Measurements from ENCODE around the gene PRKAB1.

The PRKAB1 gene

DNA sequence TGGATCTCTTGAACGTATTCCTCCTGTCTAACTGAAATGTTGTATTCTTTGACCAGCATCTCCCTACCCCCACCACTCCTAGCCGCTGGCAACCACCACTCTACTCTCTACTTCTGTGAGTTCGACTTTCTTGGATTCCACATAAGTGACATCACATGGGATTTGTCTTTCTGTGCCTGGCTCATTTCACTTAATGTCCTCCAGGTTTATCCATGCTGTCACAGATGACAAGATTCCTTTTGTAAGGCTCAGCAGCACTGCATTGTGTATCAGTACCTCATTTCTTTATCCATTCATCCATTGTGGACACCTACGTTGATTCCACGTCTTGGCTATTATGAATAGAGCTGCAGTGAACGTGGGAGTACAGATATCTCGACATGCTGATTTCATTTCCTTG, 10.5 kb downstream of the PRKAB1 start:
- Histone ChIP-seq H3K27ac (ENCODE audit: low read length) (no peak overlapping the region), H3K27me3 (ENCODE audit: control insufficient read depth, insufficient read depth, low read length) (no peaks in the 10 kb centered on the region), H3K4me3 (ENCODE audit: low read length) (no peak overlapping the region), H3K9ac (ENCODE audit: low read length) (no peak overlapping the region), H3K9me3 (ENCODE audit: control insufficient read depth, low read depth, low read length) (no peaks in the 10 kb centered on the region), H3K4me1 (ENCODE audit: control insufficient read depth, low read depth, low read length) (peaks cover 6% of the 10 kb centered on the region), H3K36me3 (ENCODE audit: control insufficient read depth, low read depth, low read length) (peaks cover 74% of the 10 kb centered on the region)

- Histone ChIP-seq H3K4me3 (ENCODE audit: low read length) (no peak overlapping the region), H3K36me3 (ENCODE audit: control insufficient read depth, low read depth, low read length) (peaks cover 68% of the 10 kb centered on the region), H3K27ac (ENCODE audit: low read length) (no peak overlapping the region), H3K4me1 (ENCODE audit: control insufficient read depth, low read depth, low read length) (peaks cover 6% of the 10 kb centered on the region), H3K9me3 (ENCODE audit: control insufficient read depth, low read depth, low read length) (no peaks in the 10 kb centered on the region), H3K27me3 (ENCODE audit: control insufficient read depth, insufficient read depth, low read length) (no peaks in the 10 kb centered on the region), H3K9ac (ENCODE audit: low read length) (no peak overlapping the region)
Measured at GRCh38 chr12:119679081-119679480, 11.1 kb downstream of the PRKAB1 start.

DNA sequence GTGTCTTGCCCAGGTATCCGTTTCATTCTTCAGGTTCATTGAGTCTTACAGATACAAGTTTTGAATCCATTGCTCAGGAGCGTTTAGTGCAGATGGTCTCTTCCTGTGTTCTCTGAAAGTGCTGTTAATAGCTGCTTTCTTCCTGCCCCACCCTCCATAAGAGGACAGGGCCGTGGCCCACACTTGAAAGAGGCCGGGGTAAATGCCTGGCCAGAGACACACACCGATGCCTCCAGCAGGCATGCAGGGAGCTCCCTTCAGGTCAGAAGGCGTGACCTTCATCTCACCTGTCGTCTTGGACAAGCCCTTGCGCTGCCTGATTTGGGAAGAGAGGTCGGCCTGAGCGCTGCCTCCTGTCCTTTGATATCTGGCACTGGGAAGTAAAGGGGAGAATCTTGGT, 11.6 kb downstream of the PRKAB1 start:
- H3K36me3 ChIP-seq (ENCODE audit: control insufficient read depth, low read depth, low read length): peaks cover 64% of the 10 kb centered on the region
- no peaks in the 10 kb centered on the region for H3K27me3 ChIP-seq (ENCODE audit: control insufficient read depth, insufficient read depth, low read length)
- peaks cover 6% of the 10 kb centered on the region for H3K4me1 ChIP-seq (ENCODE audit: control insufficient read depth, low read depth, low read length)
- no peaks in the 10 kb centered on the region for H3K9me3 ChIP-seq (ENCODE audit: control insufficient read depth, low read depth, low read length)
- H3K27ac ChIP-seq (ENCODE audit: low read length): no peak overlapping the region
- H3K4me3 ChIP-seq (ENCODE audit: low read length): no peak overlapping the region
- H3K9ac ChIP-seq (ENCODE audit: low read length): no peak overlapping the region

DNA sequence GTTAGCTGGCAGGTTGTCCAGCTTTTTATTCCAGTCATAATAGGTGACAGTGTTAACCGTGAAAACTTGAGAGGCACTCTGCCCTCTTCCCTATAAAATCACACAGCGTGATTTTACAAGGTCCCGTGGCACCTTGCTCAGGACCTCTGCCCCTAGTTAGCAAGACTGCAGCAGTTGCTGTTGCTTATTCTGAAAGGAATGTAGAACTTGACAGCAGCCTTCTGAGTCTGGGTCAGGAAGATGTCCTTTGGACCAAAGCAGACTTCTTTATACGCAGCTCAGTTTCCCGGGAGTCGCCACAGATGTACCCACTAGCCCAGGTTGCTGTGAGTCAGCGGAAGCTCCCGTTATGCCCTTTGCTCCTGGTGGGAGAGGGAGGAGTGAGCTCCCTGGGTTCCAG, 13.2 kb downstream of the PRKAB1 start:
- no peaks in the 10 kb centered on the region for H3K9me3 ChIP-seq (ENCODE audit: control insufficient read depth, low read depth, low read length)
- H3K4me3 ChIP-seq (ENCODE audit: low read length): no peak overlapping the region

DNA sequence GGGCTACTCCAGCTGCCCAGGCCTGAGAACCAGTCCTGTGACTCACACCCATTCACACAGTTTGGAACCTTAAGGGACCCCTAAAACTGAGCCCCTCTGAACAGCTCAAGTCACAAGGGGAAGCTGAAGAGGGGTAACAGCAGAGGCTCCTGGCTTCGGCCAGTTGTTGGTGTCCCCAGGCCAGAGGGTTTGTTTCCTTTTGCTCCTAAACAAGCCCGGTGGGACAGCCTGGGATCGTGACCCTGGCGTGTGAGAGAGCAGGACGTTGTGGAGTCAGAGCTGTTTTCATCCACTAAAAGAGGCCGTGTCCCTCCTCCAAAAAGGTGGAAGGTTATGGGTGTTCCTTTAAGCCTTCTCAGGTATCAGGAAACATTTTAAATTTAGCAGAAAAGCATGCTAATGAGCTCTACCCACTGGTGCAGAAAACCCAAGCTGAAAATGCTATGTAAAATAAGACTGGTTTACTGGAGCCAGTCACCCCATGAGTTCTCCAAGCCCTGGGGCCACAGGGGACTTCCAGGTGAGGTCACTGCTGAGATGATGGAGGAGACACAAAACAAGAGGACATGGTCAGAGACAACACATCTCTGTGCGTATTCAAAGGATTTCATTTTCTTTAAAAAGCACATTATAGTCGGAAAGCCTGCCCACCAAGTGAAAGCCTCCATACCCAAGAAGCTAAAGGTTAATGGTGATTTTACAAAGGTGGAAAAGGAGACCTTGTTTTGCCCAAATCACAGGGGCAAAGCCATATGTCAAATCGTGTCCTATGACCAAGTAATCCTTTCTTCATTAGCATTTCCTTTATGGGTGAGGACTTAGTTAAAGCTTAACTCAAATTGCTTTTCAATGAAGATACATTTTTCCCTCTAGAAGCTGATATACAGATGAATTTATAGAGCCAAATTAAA, 14.1 kb downstream of the PRKAB1 start:
- Histone ChIP-seq H3K9ac (ENCODE audit: low read length) (no peak overlapping the region), H3K27me3 (ENCODE audit: control insufficient read depth, insufficient read depth, low read length) (no peaks in the 10 kb centered on the region), H3K36me3 (ENCODE audit: control insufficient read depth, low read depth, low read length) (peaks cover 39% of the 10 kb centered on the region), H3K27ac (ENCODE audit: low read length) (no peak overlapping the region), H3K4me1 (ENCODE audit: control insufficient read depth, low read depth, low read length) (peaks cover 6% of the 10 kb centered on the region), H3K4me3 (ENCODE audit: low read length) (no peak overlapping the region), H3K9me3 (ENCODE audit: control insufficient read depth, low read depth, low read length) (no peaks in the 10 kb centered on the region)

More for the DNA sequence above, 13.2 kb downstream of the PRKAB1 start:
- peaks cover 47% of the 10 kb centered on the region for H3K36me3 ChIP-seq (ENCODE audit: control insufficient read depth, low read depth, low read length)
- H3K27ac ChIP-seq (ENCODE audit: low read length): no peak overlapping the region
- peaks cover 6% of the 10 kb centered on the region for H3K4me1 ChIP-seq (ENCODE audit: control insufficient read depth, low read depth, low read length)
- no peaks in the 10 kb centered on the region for H3K27me3 ChIP-seq (ENCODE audit: control insufficient read depth, insufficient read depth, low read length)
- H3K9ac ChIP-seq (ENCODE audit: low read length): no peak overlapping the region

DNA sequence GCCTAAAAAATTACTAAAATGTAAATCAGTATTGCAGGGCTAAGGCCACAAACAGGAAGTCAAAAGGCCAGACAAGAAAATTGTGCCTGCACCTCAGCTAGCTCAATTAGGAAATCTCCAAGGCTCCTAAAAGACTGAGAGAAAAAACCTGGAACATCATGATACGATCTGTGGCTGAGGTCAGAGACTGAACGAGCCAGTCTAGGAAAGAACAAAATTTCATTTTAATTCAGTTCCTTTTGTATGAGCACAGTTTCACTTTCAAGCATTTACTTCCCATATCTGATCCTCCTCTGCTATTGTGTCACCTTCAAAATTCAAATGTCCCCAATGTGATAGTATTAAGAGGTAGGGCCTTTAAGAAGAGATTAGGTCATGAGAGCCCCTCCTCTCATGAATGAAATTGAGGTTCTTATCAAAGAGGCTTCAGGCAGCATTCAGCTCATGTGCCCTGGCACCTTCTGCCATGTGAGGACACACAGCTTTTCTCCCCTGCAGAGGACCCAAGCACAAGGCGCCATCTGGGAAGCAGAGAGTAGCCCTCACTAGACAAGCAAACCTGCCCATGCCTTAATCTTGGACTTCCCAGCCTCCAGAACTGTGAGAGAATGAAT, 14.8 kb downstream of the PRKAB1 start:
- no peak overlapping the region for H3K27ac ChIP-seq (ENCODE audit: low read length)
- no peaks in the 10 kb centered on the region for H3K9me3 ChIP-seq (ENCODE audit: control insufficient read depth, low read depth, low read length)
- no peak overlapping the region for H3K9ac ChIP-seq (ENCODE audit: low read length)
- H3K4me1 ChIP-seq (ENCODE audit: control insufficient read depth, low read depth, low read length): peaks cover 6% of the 10 kb centered on the region
- no peaks in the 10 kb centered on the region for H3K27me3 ChIP-seq (ENCODE audit: control insufficient read depth, insufficient read depth, low read length)
- no peak overlapping the region for H3K4me3 ChIP-seq (ENCODE audit: low read length)
- H3K36me3 ChIP-seq (ENCODE audit: control insufficient read depth, low read depth, low read length): peaks cover 37% of the 10 kb centered on the region

- no peak overlapping the region for H3K4me3 ChIP-seq (ENCODE audit: low read length)
- no peak overlapping the region for H3K9ac ChIP-seq (ENCODE audit: low read length)
- peaks cover 37% of the 10 kb centered on the region for H3K36me3 ChIP-seq (ENCODE audit: control insufficient read depth, low read depth, low read length)
- no peak overlapping the region for H3K27ac ChIP-seq (ENCODE audit: low read length)
- H3K27me3 ChIP-seq (ENCODE audit: control insufficient read depth, insufficient read depth, low read length): no peaks in the 10 kb centered on the region
- no peaks in the 10 kb centered on the region for H3K9me3 ChIP-seq (ENCODE audit: control insufficient read depth, low read depth, low read length)
- peaks cover 6% of the 10 kb centered on the region for H3K4me1 ChIP-seq (ENCODE audit: control insufficient read depth, low read depth, low read length)
Measured at GRCh38 chr12:119683413-119683812, 15.5 kb downstream of the PRKAB1 start.

- no peak overlapping the region for H3K9ac ChIP-seq (ENCODE audit: low read length)
- H3K36me3 ChIP-seq (ENCODE audit: control insufficient read depth, low read depth, low read length): peaks cover 34% of the 10 kb centered on the region
- H3K9me3 ChIP-seq (ENCODE audit: control insufficient read depth, low read depth, low read length): no peaks in the 10 kb centered on the region
- no peak overlapping the region for H3K4me3 ChIP-seq (ENCODE audit: low read length)
- peaks cover 2% of the 10 kb centered on the region for H3K4me1 ChIP-seq (ENCODE audit: control insufficient read depth, low read depth, low read length)
- H3K27ac ChIP-seq (ENCODE audit: low read length): no peak overlapping the region
- H3K27me3 ChIP-seq (ENCODE audit: control insufficient read depth, insufficient read depth, low read length): no peaks in the 10 kb centered on the region
Measured at GRCh38 chr12:119683816-119684215, 15.9 kb downstream of the PRKAB1 start.

DNA sequence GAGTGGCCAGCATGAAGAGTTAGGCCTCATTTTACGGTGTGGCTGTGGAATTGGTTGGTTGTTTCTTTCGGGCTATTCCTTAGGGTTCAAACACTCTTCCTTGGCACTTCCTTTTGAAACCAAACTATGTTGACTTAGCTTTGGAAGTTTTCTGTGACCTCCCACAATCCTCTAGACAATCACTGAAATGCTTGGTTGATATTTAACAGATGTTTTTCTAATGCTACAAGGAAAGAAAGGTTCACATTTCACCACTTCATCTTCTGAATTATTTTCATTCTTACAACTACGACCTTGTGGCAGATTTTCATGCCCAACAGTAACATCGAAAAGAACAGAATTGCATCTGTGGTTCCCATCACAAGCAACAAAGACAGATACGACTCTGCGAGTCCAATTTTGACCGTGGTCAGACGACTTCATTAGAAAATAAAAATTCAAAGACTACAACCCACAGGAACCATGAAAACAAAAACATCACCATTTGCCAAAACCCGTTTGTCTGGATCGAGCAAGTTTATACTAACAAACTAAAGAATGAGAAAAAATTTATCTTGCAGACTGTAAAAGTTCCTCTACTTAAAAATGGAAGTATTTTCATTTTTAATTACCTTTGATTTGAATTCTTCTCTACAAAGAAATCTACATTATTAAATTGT, 16.9 kb downstream of the PRKAB1 start:
- H3K4me3 ChIP-seq (ENCODE audit: low read length): no peak overlapping the region
- H3K4me1 ChIP-seq (ENCODE audit: control insufficient read depth, low read depth, low read length): no peaks in the 10 kb centered on the region
- H3K27me3 ChIP-seq (ENCODE audit: control insufficient read depth, insufficient read depth, low read length): no peaks in the 10 kb centered on the region
- no peaks in the 10 kb centered on the region for H3K9me3 ChIP-seq (ENCODE audit: control insufficient read depth, low read depth, low read length)
- peaks cover 23% of the 10 kb centered on the region for H3K36me3 ChIP-seq (ENCODE audit: control insufficient read depth, low read depth, low read length)
- H3K27ac ChIP-seq (ENCODE audit: low read length): no peak overlapping the region
- no peak overlapping the region for H3K9ac ChIP-seq (ENCODE audit: low read length)

GRCh38 chr12:119685375-119685774, 17.4 kb downstream of the PRKAB1 start:
- Histone ChIP-seq H3K4me3 (ENCODE audit: low read length) (no peak overlapping the region), H3K27me3 (ENCODE audit: control insufficient read depth, insufficient read depth, low read length) (no peaks in the 10 kb centered on the region), H3K9ac (ENCODE audit: low read length) (no peak overlapping the region), H3K27ac (ENCODE audit: low read length) (no peak overlapping the region), H3K4me1 (ENCODE audit: control insufficient read depth, low read depth, low read length) (no peaks in the 10 kb centered on the region), H3K36me3 (ENCODE audit: control insufficient read depth, low read depth, low read length) (peaks cover 21% of the 10 kb centered on the region), H3K9me3 (ENCODE audit: control insufficient read depth, low read depth, low read length) (no peaks in the 10 kb centered on the region)

DNA sequence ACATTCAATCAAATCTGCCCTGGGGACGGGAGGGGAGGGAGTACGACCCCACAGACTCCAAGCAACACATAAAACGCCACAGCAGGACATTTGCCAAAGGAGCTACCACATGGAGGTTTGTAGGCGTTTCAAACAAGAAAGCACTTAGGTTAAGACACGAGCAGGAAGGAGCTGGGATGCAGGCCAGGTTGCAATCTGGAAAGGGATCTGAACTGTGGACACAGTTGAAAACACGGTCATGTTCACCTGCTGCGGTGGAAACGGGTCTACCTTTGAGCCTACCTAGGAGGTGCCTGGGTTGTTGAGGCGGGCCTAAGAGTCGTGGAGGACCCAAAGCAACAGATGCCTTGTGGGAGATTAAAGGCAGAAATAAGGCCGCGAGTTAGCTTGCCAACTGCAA, 18.4 kb downstream of the PRKAB1 start:
- Histone ChIP-seq H3K27ac (ENCODE audit: low read length) (no peak overlapping the region), H3K9me3 (ENCODE audit: control insufficient read depth, low read depth, low read length) (no peaks in the 10 kb centered on the region), H3K4me1 (ENCODE audit: control insufficient read depth, low read depth, low read length) (no peaks in the 10 kb centered on the region), H3K4me3 (ENCODE audit: low read length) (no peak overlapping the region), H3K27me3 (ENCODE audit: control insufficient read depth, insufficient read depth, low read length) (no peaks in the 10 kb centered on the region), H3K36me3 (ENCODE audit: control insufficient read depth, low read depth, low read length) (peaks cover 17% of the 10 kb centered on the region), H3K9ac (ENCODE audit: low read length) (no peak overlapping the region)
